ENCODE results near the gene PKD1.

GRCh38 chr16:2163211-2163881 is 27.6 kb upstream of the PKD1 start:
- TF ChIP-seq CTCF (conservative IDR thresholded peaks at IDR 0.05) (no peak), EZH2 (IDR thresholded peaks at IDR 0.05; ENCODE audit: low read depth) (no peak)
